AG04449 (cell line): ENCODE measurements around the gene FAM219B.

ENCODE experiments used
- CTCF ChIA-PET: fragments of 350-600 bp; formaldehyde crosslinking; extraction: SDS; loops from one replicate; lab custom pipeline; 2021; ENCODE audit warnings: antibody characterized with exemption; lab: Yijun Ruan, JAX
- POLR2A ChIA-PET: fragments of 400-600, 350-600 bp; formaldehyde crosslinking; extraction: SDS; loops from one replicate; lab custom pipeline; 2020; ENCODE audit warnings: antibody characterized with exemption, inconsistent platforms; lab: Yijun Ruan, JAX
- DNase-seq: peaks from one replicate; pipeline ENCODE4 v3.0.0-alpha.2; 2010; ENCODE audit warnings: low read depth, low spot score
- H3K4me3 ChIP-seq: 2 replicates; pipeline ENCODE4 v1.5.1; 2011; ENCODE audit warnings: low read depth, mild to moderate bottlenecking, control low read depth, low read length
- CTCF ChIP-seq: IDR thresholded peaks from one replicate; pipeline ENCODE4 v1.5.1; 2011; ENCODE audit warnings: mild to moderate bottlenecking, moderate library complexity, low read length, control low read depth, inconsistent platforms; ENCODE audit not compliant: insufficient read depth; ENCODE audit errors: missing control alignments

Gene FAM219B

GRCh38 chr15:74869726-74870407, 36.8 kb downstream of the FAM219B start:
- TF ChIP-seq CTCF: no peak
- H3K4me3 ChIP-seq: no peak overlapping the region
- CTCF ChIA-PET: interaction anchor here (1.0 to 2.1 kb wide), 8 partner anchors 11 to 89 kb away, joined by 3 to 21 read pairs (median 4); no protein-coding TSS in a partner anchor
- DNase-seq: no peak
- POLR2A ChIA-PET: no interaction called here

- no peak overlapping the region for H3K4me3 ChIP-seq
- CTCF ChIA-PET: interaction anchor here (1.0 to 2.1 kb wide), 8 partner anchors 10 to 88 kb away, joined by 3 to 21 read pairs (median 4); no protein-coding TSS in a partner anchor
- TF ChIP-seq CTCF: no peak
- POLR2A ChIA-PET: no interaction called here
- no peak for DNase-seq
Measured at GRCh38 chr15:74869372-74869725, 37.3 kb downstream of the FAM219B start.

- no peak overlapping the region for H3K4me3 ChIP-seq
- no peak for TF ChIP-seq CTCF
- POLR2A ChIA-PET: no interaction called here
- no peak for DNase-seq
- CTCF ChIA-PET: interaction anchor here (1.0 to 1.1 kb wide), 2 partner anchors 18 to 82 kb away, joined by 3 read pairs; no protein-coding TSS in a partner anchor
Measured at GRCh38 chr15:74868059-74868458, 38.6 kb downstream of the FAM219B start.

- CTCF ChIA-PET: interaction anchor here (1.0 to 1.1 kb wide), 3 partner anchors 18 to 83 kb away, joined by 3 read pairs; no protein-coding TSS in a partner anchor
- H3K4me3 ChIP-seq: no peak overlapping the region
- TF ChIP-seq CTCF: no peak
- no peak for DNase-seq
- POLR2A ChIA-PET: no interaction called here
Measured at GRCh38 chr15:74867466-74868038, 39.1 kb downstream of the FAM219B start.

GRCh38 chr15:74866090-74866489, 40.6 kb downstream of the FAM219B start:
- DNase-seq: peak; percentile 49
- POLR2A ChIA-PET: no interaction called here
- TF ChIP-seq CTCF: no peak
- CTCF ChIA-PET: interaction anchor here (0.6 to 1.7 kb wide), 3 partner anchors 36 to 96 kb away, joined by 3 to 7 read pairs (median 3); no protein-coding TSS in a partner anchor
- H3K4me3 ChIP-seq: no peak overlapping the region

- DNase-seq: no peak
- CTCF ChIA-PET: interaction anchor here (1.5 to 1.7 kb wide), 2 partner anchors 94 to 95 kb away, joined by 3 read pairs; no protein-coding TSS in a partner anchor
- H3K4me3 ChIP-seq: no peak overlapping the region
- no peak for TF ChIP-seq CTCF
- POLR2A ChIA-PET: no interaction called here
Measured at GRCh38 chr15:74865316-74865715, 41.3 kb downstream of the FAM219B start.
